Left ventricle myocardium inferior (tissue), 1 donor: ENCODE results near the gene NMS. TPM values are rescaled to one million over a fixed set of nuclear protein-coding genes. Genes with fewer than 3 reads are reported as not detected.

Source experiments
- DNase-seq: peaks from one replicate; pipeline ENCODE4 v3.0.0-alpha.2; 2020
- H3K27ac ChIP-seq: fragments of 200-600 bp; replicated peaks from 2 replicates; pipeline ENCODE4 v1.8.0; 2021
- H3K27me3 ChIP-seq: fragments of 200-600 bp; 2 replicates; pipeline ENCODE4 v1.8.0; 2021; ENCODE audit warnings: low read depth
- H3K36me3 ChIP-seq: fragments of 200-600 bp; 2 replicates; pipeline ENCODE4 v1.8.0; 2021
- H3K4me1 ChIP-seq: fragments of 200-600 bp; 2 replicates; pipeline ENCODE4 v1.8.0; 2021
- H3K4me3 ChIP-seq: fragments of 200-600 bp; 2 replicates; pipeline ENCODE4 v1.8.0; 2021; ENCODE audit warnings: mild to moderate bottlenecking, moderate library complexity
- H3K9me3 ChIP-seq: fragments of 200-600 bp; replicated peaks from 2 replicates; pipeline ENCODE4 v1.8.0; 2021
- CTCF ChIP-seq: fragments of 200-600 bp; IDR thresholded peaks from 2 replicates; pipeline ENCODE4 v1.8.0; 2021; ENCODE audit warnings: antibody characterized with exemption, mild to moderate bottlenecking, borderline replicate concordance
- intact Hi-C: fragments of 100-400 bp; cut with micrococcal nuclease; formaldehyde crosslinking; loops from one replicate; pipeline ENCODE4 v1.11.0; 2022
- total RNA-seq: library from RNA; stranded (reverse); fragmentation: NEBNext Ultra II Directional; extraction: Animal tissue kit (Norgen Biotek cat#: 25700); gene quantifications from one replicate; pipeline ENCODE4 v1.2.1, GENCODE V29; 2021
- donor health status: DM: no; HTN: yes; CAD: no; lungs with severe emphysema.

NMS gene
- total RNA-seq, 1 donor from 2014 or later, result not detected

- Histone ChIP-seq H3K4me3 (no peak overlapping the region), H3K4me1 (no peaks in the 10 kb centered on the region), H3K27me3 (peaks cover 15% of the 10 kb centered on the region), H3K9me3 (peaks cover 38% of the 10 kb centered on the region), H3K27ac (no peak overlapping the region), H3K36me3 (no peaks in the 10 kb centered on the region)
- no peak for TF ChIP-seq CTCF
- intact Hi-C loops, result no loop called here
- no peak for DNase-seq
Observed at GRCh38 chr2:100460904-100461530, 9.3 kb upstream of the NMS start.

- Histone ChIP-seq H3K27me3 (peaks cover 77% of the 10 kb centered on the region), H3K36me3 (no peaks in the 10 kb centered on the region), H3K27ac (no peak overlapping the region), H3K9me3 (no peaks in the 10 kb centered on the region), H3K4me1 (no peaks in the 10 kb centered on the region), H3K4me3 (no peak overlapping the region)
- no peak for TF ChIP-seq CTCF
- peak; percentile 17 for DNase-seq
- intact Hi-C loops, result no loop called here
Observed at GRCh38 chr2:100470898-100471514, 724 bp downstream of the NMS start.

GRCh38 chr2:100476606-100477005 is 6.3 kb downstream of the NMS start:
- TF ChIP-seq CTCF, result no peak
- Histone ChIP-seq H3K36me3 (no peaks in the 10 kb centered on the region), H3K4me3 (no peak overlapping the region), H3K27ac (no peak overlapping the region), H3K27me3 (peaks cover 78% of the 10 kb centered on the region), H3K4me1 (no peaks in the 10 kb centered on the region), H3K9me3 (no peaks in the 10 kb centered on the region)
- intact Hi-C loops, result no loop called here
- DNase-seq, result no peak

GRCh38 chr2:100482741-100483140 is 12.5 kb downstream of the NMS start:
- Histone ChIP-seq H3K9me3 (no peaks in the 10 kb centered on the region), H3K27ac (no peak overlapping the region), H3K4me1 (no peaks in the 10 kb centered on the region), H3K4me3 (no peak overlapping the region), H3K36me3 (no peaks in the 10 kb centered on the region), H3K27me3 (peaks cover 37% of the 10 kb centered on the region)
- DNase-seq, result no peak
- no peak for TF ChIP-seq CTCF
- intact Hi-C loops, result no loop called here

- peaks cover 26% of the 10 kb centered on the region for H3K27me3 ChIP-seq
- no peak overlapping the region for H3K27ac ChIP-seq
- no peak for TF ChIP-seq CTCF
- H3K4me3 ChIP-seq, result no peak overlapping the region
- no peaks in the 10 kb centered on the region for H3K9me3 ChIP-seq
- H3K36me3 ChIP-seq, result no peaks in the 10 kb centered on the region
- no peak for DNase-seq
- H3K4me1 ChIP-seq, result no peaks in the 10 kb centered on the region
- intact Hi-C loops, result no loop called here
Observed at GRCh38 chr2:100483895-100484294, 13.6 kb downstream of the NMS start.
